GM23248 (cell line): ENCODE measurements around the gene DYNC1LI1.

Experiments used
- EZH2 ChIP-seq: fragments of 200-600 bp; sonication (generic); IDR thresholded peaks from 2 replicates; pipeline ENCODE4 v1.6.1; 2018; ENCODE audit warnings: antibody characterized with exemption, mild to moderate bottlenecking; ENCODE audit not compliant: insufficient read depth, poor library complexity, severe bottlenecking
- EZH2phosphoT487 ChIP-seq: fragments of 200-600 bp; sonication (generic); IDR thresholded peaks from 2 replicates; pipeline ENCODE4 v1.6.1; 2018; ENCODE audit warnings: antibody characterized with exemption, moderate library complexity, mild to moderate bottlenecking, low read depth; ENCODE audit not compliant: insufficient read depth

- TF ChIP-seq EZH2 = no peak
- TF ChIP-seq EZH2phosphoT487 = no peak
Observed at GRCh38 chr3:32498992-32499391, 71.7 kb downstream of the DYNC1LI1 start.
